ENCODE measurements around the gene RUSF1.
"Not testable (repeated sequence)": the region's sequence is repeated elsewhere in the genome, so short reads cannot be mapped to it uniquely, and the experiment has no call there.

RUSF1 gene

DNA sequence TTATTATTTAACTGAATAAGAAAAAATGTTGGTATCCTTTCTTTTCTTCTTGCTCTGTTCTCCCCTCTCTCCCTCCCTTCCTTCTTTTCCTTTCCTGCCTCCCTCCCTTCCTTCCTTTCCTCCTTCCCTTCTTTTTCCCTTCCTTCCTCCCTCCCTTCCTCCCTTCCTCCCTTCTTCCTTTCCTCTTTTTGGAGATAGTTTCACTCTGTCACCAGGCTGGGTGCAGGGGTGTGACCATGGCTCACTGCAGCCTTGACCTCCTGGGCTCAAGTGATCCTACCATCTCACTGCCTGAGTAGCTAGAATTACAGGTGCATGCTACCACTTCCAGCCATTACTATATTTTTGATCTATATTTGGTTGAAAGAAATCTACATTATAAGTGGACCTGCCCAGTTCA lies 5.7 kb upstream of the RUSF1 start:
- TF ChIP-seq, protein P1, sequence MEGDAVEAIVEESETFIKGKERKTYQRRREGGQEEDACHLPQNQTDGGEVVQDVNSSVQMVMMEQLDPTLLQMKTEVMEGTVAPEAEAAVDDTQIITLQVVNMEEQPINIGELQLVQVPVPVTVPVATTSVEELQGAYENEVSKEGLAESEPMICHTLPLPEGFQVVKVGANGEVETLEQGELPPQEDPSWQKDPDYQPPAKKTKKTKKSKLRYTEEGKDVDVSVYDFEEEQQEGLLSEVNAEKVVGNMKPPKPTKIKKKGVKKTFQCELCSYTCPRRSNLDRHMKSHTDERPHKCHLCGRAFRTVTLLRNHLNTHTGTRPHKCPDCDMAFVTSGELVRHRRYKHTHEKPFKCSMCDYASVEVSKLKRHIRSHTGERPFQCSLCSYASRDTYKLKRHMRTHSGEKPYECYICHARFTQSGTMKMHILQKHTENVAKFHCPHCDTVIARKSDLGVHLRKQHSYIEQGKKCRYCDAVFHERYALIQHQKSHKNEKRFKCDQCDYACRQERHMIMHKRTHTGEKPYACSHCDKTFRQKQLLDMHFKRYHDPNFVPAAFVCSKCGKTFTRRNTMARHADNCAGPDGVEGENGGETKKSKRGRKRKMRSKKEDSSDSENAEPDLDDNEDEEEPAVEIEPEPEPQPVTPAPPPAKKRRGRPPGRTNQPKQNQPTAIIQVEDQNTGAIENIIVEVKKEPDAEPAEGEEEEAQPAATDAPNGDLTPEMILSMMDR (IDR thresholded peaks at IDR 0.05; ENCODE audit: borderline replicate concordance, insufficient read depth, low read depth, low read length): no peak
- H3K4me3 ChIP-seq (ENCODE audit: low read depth, low read length): no peak overlapping the region

DNA sequence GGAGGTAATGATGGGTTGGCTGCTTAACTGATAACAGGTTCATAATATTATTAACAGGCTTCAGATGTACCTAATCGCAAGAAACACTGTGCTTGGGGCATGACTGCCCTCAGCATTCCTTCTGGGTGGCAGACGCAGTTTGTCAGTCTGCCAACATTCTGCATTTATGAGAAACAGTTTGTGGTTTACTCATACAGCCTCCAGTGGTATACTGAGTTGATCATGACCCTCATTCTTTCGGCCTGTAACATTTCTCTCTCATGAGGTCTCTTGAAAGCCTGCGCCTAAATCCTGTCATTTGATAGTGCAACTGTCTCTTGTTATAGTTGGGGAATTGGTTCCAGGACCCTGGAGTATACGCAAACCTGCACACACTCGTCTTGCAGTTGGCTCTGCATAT lies 4.9 kb upstream of the RUSF1 start:
- H3K4me3 ChIP-seq (ENCODE audit: low read depth, low read length): no peak overlapping the region
- TF ChIP-seq, protein P1 (IDR thresholded peaks at IDR 0.05; ENCODE audit: borderline replicate concordance, insufficient read depth, low read depth, low read length): no peak

DNA sequence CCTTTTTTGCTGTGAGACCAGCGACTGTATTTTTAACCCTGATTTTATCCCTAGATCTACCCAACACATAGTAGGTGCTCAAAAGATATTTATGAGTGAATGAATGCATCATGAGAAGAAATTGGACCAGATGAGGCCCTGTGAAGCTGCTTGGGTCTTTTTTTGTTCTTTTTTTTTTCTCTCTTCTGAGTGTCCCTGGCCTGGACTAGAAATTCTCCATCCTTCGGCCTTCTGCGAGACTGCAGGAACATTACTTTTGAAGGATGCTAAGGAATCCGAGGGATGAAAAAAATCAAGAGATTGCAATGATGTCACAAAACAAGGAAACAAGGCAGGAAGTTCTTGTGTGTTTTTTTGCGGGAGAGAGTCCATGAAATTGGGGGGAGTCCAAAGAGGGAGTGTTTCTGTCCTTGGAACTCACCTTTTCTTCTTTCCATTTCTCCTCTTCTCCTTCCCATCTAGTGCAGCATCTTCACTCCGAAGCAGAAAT lies 560 bp upstream of the RUSF1 start:
- peak overlapping the region; percentile 74 for H3K4me3 ChIP-seq (ENCODE audit: low read depth, low read length)
- TF ChIP-seq, protein P1 (IDR thresholded peaks at IDR 0.05; ENCODE audit: borderline replicate concordance, insufficient read depth, low read depth, low read length): no peak

DNA sequence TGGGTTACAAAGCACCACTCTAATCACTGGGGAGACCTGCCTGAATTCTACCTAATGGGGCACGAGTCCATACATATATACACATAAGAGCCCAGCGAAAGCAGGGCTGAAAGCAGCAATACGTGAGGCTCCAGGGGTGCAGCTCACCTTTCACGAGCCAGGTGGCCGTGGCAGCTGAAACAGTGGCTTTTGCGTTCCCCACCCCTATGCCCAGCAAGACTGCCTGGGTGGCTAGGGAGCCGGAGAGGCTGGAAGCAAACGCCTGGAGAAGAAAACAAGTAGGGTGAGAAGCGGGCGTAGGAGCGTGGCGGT lies 618 bp downstream of the RUSF1 start:
- TF ChIP-seq, protein P1 (IDR thresholded peaks at IDR 0.05; ENCODE audit: borderline replicate concordance, insufficient read depth, low read depth, low read length): no peak

DNA sequence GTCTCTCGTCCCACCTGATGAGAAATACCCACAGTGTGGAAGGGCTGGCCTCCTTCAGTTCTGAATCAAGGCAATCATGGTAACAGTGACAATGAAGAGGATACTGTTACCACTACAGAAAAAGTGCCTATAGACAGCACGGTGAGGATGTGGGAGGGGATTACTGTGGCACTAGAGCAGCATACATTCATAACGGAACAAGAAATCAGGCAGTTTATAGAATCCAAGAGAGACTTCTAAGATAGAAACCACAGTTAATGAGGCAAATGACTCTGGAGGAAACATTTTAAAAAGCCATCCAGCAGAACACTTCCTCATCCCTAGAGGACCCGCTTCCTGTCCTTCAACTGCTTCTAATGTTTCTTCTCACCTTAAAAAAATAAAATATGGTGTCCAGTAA lies 2.7 kb downstream of the RUSF1 start:
- TF ChIP-seq, protein P1 (IDR thresholded peaks at IDR 0.05; ENCODE audit: borderline replicate concordance, insufficient read depth, low read depth, low read length): no peak
- no peak overlapping the region for H3K4me3 ChIP-seq (ENCODE audit: low read depth, low read length)

More for the DNA sequence above, 618 bp downstream of the RUSF1 start:
- peak overlapping the region; percentile 74 for H3K4me3 ChIP-seq (ENCODE audit: low read depth, low read length)

DNA sequence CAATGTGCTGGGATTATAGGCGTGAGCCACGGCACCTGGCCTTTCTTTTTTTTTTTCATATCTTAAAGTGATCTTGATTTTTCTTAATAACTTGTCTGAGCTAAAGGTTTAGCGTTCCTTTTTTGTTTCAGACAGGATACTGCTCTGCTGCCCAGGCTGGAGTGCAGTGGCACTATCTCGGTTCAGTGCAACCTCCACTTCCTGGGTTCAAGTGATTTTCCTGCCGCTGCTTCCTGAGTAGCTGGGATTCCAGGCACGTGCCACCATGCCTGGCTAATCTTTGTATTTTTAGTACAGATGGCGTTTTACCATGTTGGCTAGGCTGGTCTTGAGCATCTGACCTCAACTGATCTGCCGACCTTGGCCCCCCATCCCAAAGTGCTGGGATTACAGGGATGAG lies 4.0 kb downstream of the RUSF1 start:
- TF ChIP-seq, protein P1 (IDR thresholded peaks at IDR 0.05; ENCODE audit: borderline replicate concordance, insufficient read depth, low read depth, low read length): no peak
- H3K4me3 ChIP-seq (ENCODE audit: low read depth, low read length): no peak overlapping the region

DNA sequence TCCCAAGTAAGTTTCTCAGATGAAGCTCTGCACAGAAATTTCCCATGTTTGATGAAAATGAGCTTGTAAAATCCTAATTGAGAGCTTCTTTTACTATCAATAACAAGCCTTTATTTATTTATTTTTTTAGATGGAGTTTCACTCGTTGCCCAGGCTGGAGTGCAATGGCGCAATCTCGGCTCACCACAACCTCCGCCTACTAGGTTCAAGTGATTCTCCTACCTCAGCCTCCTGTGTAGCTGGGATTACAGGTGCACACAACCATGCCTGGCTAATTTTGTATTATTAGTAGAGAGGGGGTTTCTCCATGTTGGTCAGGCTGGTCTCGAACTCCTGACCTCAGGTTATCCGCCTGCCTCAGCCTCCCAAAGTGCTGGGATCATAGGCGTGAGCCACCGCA lies 4.6 kb downstream of the RUSF1 start:
- H3K4me3 ChIP-seq (ENCODE audit: low read depth, low read length): not testable (repeated sequence)

DNA sequence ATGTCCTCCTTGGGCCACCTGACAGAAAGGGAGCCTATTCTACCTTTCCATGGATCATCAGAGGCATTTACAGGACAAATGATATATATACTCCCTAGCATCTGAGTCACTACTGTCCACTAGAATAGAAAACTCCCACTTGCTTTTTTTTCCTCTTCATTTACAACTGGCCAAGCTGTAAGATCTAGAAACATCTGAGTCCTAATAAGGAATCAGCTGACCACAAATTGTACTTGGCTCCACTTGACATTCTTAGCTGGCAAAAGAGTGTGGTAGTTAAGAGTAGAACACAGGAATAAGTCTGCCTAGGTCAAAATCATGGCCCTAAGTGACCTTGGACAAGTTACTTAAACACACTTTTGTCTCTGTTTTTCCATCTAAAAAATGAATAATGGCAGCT lies 5.2 kb downstream of the RUSF1 start:
- TF ChIP-seq, protein P1 (IDR thresholded peaks at IDR 0.05; ENCODE audit: borderline replicate concordance, insufficient read depth, low read depth, low read length): no peak
- H3K4me3 ChIP-seq (ENCODE audit: low read depth, low read length): no peak overlapping the region
